ENCODE results near the gene PPWD1.

Gene PPWD1

DNA sequence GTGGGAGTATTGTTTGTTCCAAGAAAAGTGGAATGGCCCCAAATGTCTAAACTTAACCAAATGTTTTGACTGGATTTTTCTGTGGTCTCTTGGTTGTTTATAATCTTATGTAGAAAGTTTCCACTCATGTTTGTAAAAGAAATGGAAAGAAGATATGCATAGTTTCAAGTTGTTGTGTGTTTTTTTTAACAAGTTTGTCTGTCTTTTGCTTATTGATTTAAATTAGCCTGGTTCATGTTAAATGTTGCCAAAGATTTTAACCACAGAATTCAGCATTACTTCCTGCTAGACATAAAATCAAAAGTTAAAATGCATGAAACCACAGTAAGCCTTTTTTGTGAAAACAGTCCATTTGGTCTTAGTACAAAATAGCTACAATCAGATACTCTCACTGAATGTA, 14.0 kb downstream of the PPWD1 start:
- TF ChIP-seq ZNF274 (IDR thresholded peaks at IDR 0.05; ENCODE audit: low read length) (no peak), ZNF274 (tag by site-specific recombination; IDR thresholded peaks at IDR 0.05; ENCODE audit: borderline replicate concordance) (no peak), ZNF18 (tag by site-specific recombination; IDR thresholded peaks at IDR 0.05) (no peak), TRIM28 (IDR thresholded peaks at IDR 0.05; ENCODE audit: borderline replicate concordance, low read length) (no peak), SP3 (tag by site-specific recombination; IDR thresholded peaks at IDR 0.05) (no peak), ZNF146 (tag by site-specific recombination; IDR thresholded peaks at IDR 0.05) (no peak), BCL11B (tag by site-specific recombination; IDR thresholded peaks at IDR 0.05; ENCODE audit: low read depth) (no peak), SP7 (tag by site-specific recombination; IDR thresholded peaks at IDR 0.05) (no peak), PRDM10 (tag by site-specific recombination; IDR thresholded peaks at IDR 0.05) (no peak), ZSCAN4 (tag by site-specific recombination; IDR thresholded peaks at IDR 0.05) (no peak), GLI2 (tag by site-specific recombination; IDR thresholded peaks at IDR 0.05; ENCODE audit: borderline replicate concordance, low read depth) (no peak), ZNF571 (tag by site-specific recombination; IDR thresholded peaks at IDR 0.05) (no peak), BCL11A (tag by site-specific recombination; IDR thresholded peaks at IDR 0.05; ENCODE audit: low read depth) (no peak), ZNF416 (tag by site-specific recombination; IDR thresholded peaks at IDR 0.05) (no peak), ZNF621 (tag by site-specific recombination; IDR thresholded peaks at IDR 0.05) (no peak)
- Histone ChIP-seq H3K36me3 (ENCODE audit: control insufficient read depth in 2 of 2, insufficient read depth in 1 of 2, low read length in 2 of 2) (peaks cover 47 to 71% of the 10 kb centered on the region in 2 experiments), H3K4me1 (ENCODE audit: control insufficient read depth, insufficient read depth, low read length) (no peaks in the 10 kb centered on the region), H3K27ac (ENCODE audit: extremely low read depth, low read depth, low read length) (no peak overlapping the region), H3K4me3 (ENCODE audit: low read depth, low read length) (no peak overlapping the region), H3K9me3 (ENCODE audit: control insufficient read depth, insufficient read depth, low read depth, low read length) (no peaks in the 10 kb centered on the region)
- ChIA-PET POLR2A (no interaction called here), CTCF (no interaction called here)

GRCh38 chr5:65588694-65589093, 25.6 kb downstream of the PPWD1 start:
- CTCF ChIA-PET: interaction anchor here (0.9 to 1.2 kb wide), 2 partner anchors 24 to 31 kb away, joined by 4 to 5 read pairs; no protein-coding TSS in a partner anchor
- Histone ChIP-seq H3K9me3 (ENCODE audit: control insufficient read depth, insufficient read depth, low read depth, low read length) (no peaks in the 10 kb centered on the region), H3K4me3 (ENCODE audit: low read depth, low read length) (no peak overlapping the region), H3K36me3 (ENCODE audit: control insufficient read depth in 2 of 2, insufficient read depth in 1 of 2, low read length in 2 of 2) (peaks cover 50 to 87% of the 10 kb centered on the region in 2 experiments), H3K4me1 (ENCODE audit: control insufficient read depth, insufficient read depth, low read length) (no peaks in the 10 kb centered on the region), H3K27ac (ENCODE audit: extremely low read depth, low read depth, low read length) (no peak overlapping the region)
- peak; percentile 28 for TF ChIP-seq ZNF654 (tag by site-specific recombination; IDR thresholded peaks at IDR 0.05; ENCODE audit: low read depth)
- TF ChIP-seq ZNF140 (tag by site-specific recombination; IDR thresholded peaks at IDR 0.05): no peak
- no peak for TF ChIP-seq ZSCAN18 (tag by site-specific recombination; IDR thresholded peaks at IDR 0.05)
- TF ChIP-seq ZNF514 (tag by site-specific recombination; IDR thresholded peaks at IDR 0.05): no peak
- POLR2A ChIA-PET: interaction anchor here (0.6 kb wide), 1 partner anchor 816 kb away, joined by 3 read pairs; no protein-coding TSS in a partner anchor

All from HEK293 (cell line).